ENCODE results near the gene ATP7B.

ATP7B gene

GRCh38 chr13:51978796-51979556 lies 32.3 kb downstream of the ATP7B start:
- no peak for DNase-seq (ENCODE audit: low read depth)

- no peak for DNase-seq (ENCODE audit: low read depth)
These were observed 33.6 kb downstream of the ATP7B start for GRCh38 chr13:51977625-51978024.

GRCh38 chr13:51976890-51977289 lies 34.4 kb downstream of the ATP7B start:
- DNase-seq (ENCODE audit: low read depth): no peak

- DNase-seq (ENCODE audit: low read depth): no peak
These were observed 34.8 kb downstream of the ATP7B start for GRCh38 chr13:51976423-51976822.

GRCh38 chr13:51974482-51974881 lies 36.8 kb downstream of the ATP7B start:
- no peak for DNase-seq (ENCODE audit: low read depth)

- no peak for DNase-seq (ENCODE audit: low read depth)
These were observed 39.5 kb downstream of the ATP7B start for GRCh38 chr13:51971520-51972426.

GRCh38 chr13:51970349-51970748 lies 40.9 kb downstream of the ATP7B start:
- no peak for DNase-seq (ENCODE audit: low read depth)

GRCh38 chr13:51967482-51968446 lies 43.5 kb downstream of the ATP7B start:
- DNase-seq (ENCODE audit: low read depth): no peak

- no peak for DNase-seq (ENCODE audit: low read depth)
These were observed 45.1 kb downstream of the ATP7B start for GRCh38 chr13:51966186-51966585.

GRCh38 chr13:51961493-51962403 lies 49.5 kb downstream of the ATP7B start:
- no peak for DNase-seq (ENCODE audit: low read depth)

GRCh38 chr13:51960766-51961165 lies 50.5 kb downstream of the ATP7B start:
- no peak for DNase-seq (ENCODE audit: low read depth)

- no peak for DNase-seq (ENCODE audit: low read depth)
These were observed 51.5 kb downstream of the ATP7B start for GRCh38 chr13:51959773-51960172.

- DNase-seq (ENCODE audit: low read depth): no peak
These were observed 53.1 kb downstream of the ATP7B start for GRCh38 chr13:51958217-51958547.

GRCh38 chr13:51957377-51958216 lies 53.7 kb downstream of the ATP7B start:
- DNase-seq (ENCODE audit: low read depth): no peak

- no peak for DNase-seq (ENCODE audit: low read depth)
These were observed 54.5 kb downstream of the ATP7B start for GRCh38 chr13:51956717-51957116.

GRCh38 chr13:51955816-51956603 lies 55.2 kb downstream of the ATP7B start:
- no peak for DNase-seq (ENCODE audit: low read depth)

- DNase-seq (ENCODE audit: low read depth): no peak
These were observed 55.9 kb downstream of the ATP7B start for GRCh38 chr13:51955281-51955771.

GRCh38 chr13:51953347-51954195 lies 57.7 kb downstream of the ATP7B start:
- no peak for DNase-seq (ENCODE audit: low read depth)
